Dendritic cell treated with granulocyte-macrophage colony-stimulating factor and Interleukin-4, amounts not matched to agents 40 ng/mL and 50 ng/mL, for 4 days (primary cell): ENCODE data around the gene CYP19A1.

Experiments used
- H3K27ac Mint-ChIP-seq: one replicate; pipeline ENCODE4 v1.8.0; 2022; ENCODE audit warnings: mild to moderate bottlenecking, mixed read lengths
- H3K27me3 Mint-ChIP-seq: one replicate; pipeline ENCODE4 v1.8.0; 2022; ENCODE audit warnings: mild to moderate bottlenecking, mixed read lengths
- H3K36me3 Mint-ChIP-seq: one replicate; pipeline ENCODE4 v1.8.0; 2022; ENCODE audit warnings: low read depth, mixed read lengths
- H3K4me1 Mint-ChIP-seq: one replicate; pipeline ENCODE4 v1.8.0; 2022; ENCODE audit warnings: low read depth, mixed read lengths
- H3K4me3 Mint-ChIP-seq: one replicate; pipeline ENCODE4 v1.8.0; 2022; ENCODE audit warnings: mild to moderate bottlenecking, moderate library complexity, mixed read lengths
- H3K9me3 Mint-ChIP-seq: one replicate; pipeline ENCODE4 v1.8.0; 2022; ENCODE audit warnings: mixed read lengths
- intact Hi-C: fragments of 100-400 bp; cut with micrococcal nuclease; formaldehyde crosslinking; loops from one replicate; pipeline ENCODE4 v1.15.0; 2022

Gene CYP19A1

GRCh38 chr15:51234176-51234927 lies 104.0 kb downstream of the CYP19A1 start:
- Mint-ChIP-seq H3K4me1 (peaks cover 7% of the 10 kb centered on the region), H3K27me3 (peaks cover 17% of the 10 kb centered on the region), H3K27ac (no peak overlapping the region), H3K36me3 (no peaks in the 10 kb centered on the region), H3K4me3 (no peak overlapping the region), H3K9me3 (no peaks in the 10 kb centered on the region)
- intact Hi-C loops: no loop called here

- Mint-ChIP-seq H3K27me3 (peaks cover 15% of the 10 kb centered on the region), H3K4me1 (peaks cover 16% of the 10 kb centered on the region), H3K36me3 (no peaks in the 10 kb centered on the region), H3K9me3 (no peaks in the 10 kb centered on the region), H3K27ac (no peak overlapping the region), H3K4me3 (no peak overlapping the region)
- intact Hi-C loops: no loop called here
These were observed 105.8 kb downstream of the CYP19A1 start for GRCh38 chr15:51232581-51232980.

GRCh38 chr15:51229907-51230330 lies 108.5 kb downstream of the CYP19A1 start:
- no peak overlapping the region for H3K27ac Mint-ChIP-seq
- intact Hi-C loops: loop anchor here (5.0 kb wide), 2 partner anchors 42 to 152 kb away; no protein-coding TSS in a partner anchor
- peaks cover 29% of the 10 kb centered on the region for H3K4me1 Mint-ChIP-seq
- peaks cover 10% of the 10 kb centered on the region for H3K27me3 Mint-ChIP-seq
- no peaks in the 10 kb centered on the region for H3K36me3 Mint-ChIP-seq
- H3K9me3 Mint-ChIP-seq: no peaks in the 10 kb centered on the region
- H3K4me3 Mint-ChIP-seq: no peak overlapping the region

GRCh38 chr15:51227940-51228732 lies 110.3 kb downstream of the CYP19A1 start:
- Mint-ChIP-seq H3K27me3 (no peaks in the 10 kb centered on the region), H3K4me3 (no peak overlapping the region), H3K9me3 (no peaks in the 10 kb centered on the region), H3K36me3 (no peaks in the 10 kb centered on the region), H3K4me1 (peaks cover 39% of the 10 kb centered on the region), H3K27ac (no peak overlapping the region)
- intact Hi-C loops: loop anchor here (5.0 kb wide), 2 partner anchors 44 to 154 kb away; no protein-coding TSS in a partner anchor

- no peaks in the 10 kb centered on the region for H3K36me3 Mint-ChIP-seq
- no peaks in the 10 kb centered on the region for H3K9me3 Mint-ChIP-seq
- peaks cover 42% of the 10 kb centered on the region for H3K4me1 Mint-ChIP-seq
- intact Hi-C loops: loop anchor here (5.0 kb wide), 2 partner anchors 46 to 156 kb away; no protein-coding TSS in a partner anchor
- no peaks in the 10 kb centered on the region for H3K27me3 Mint-ChIP-seq
- no peak overlapping the region for H3K4me3 Mint-ChIP-seq
- H3K27ac Mint-ChIP-seq: no peak overlapping the region
These were observed 111.7 kb downstream of the CYP19A1 start for GRCh38 chr15:51226576-51227210.

GRCh38 chr15:51224428-51224827 lies 114.0 kb downstream of the CYP19A1 start:
- H3K27ac Mint-ChIP-seq: no peak overlapping the region
- no peaks in the 10 kb centered on the region for H3K27me3 Mint-ChIP-seq
- peaks cover 47% of the 10 kb centered on the region for H3K4me1 Mint-ChIP-seq
- no peak overlapping the region for H3K4me3 Mint-ChIP-seq
- no peaks in the 10 kb centered on the region for H3K36me3 Mint-ChIP-seq
- H3K9me3 Mint-ChIP-seq: no peaks in the 10 kb centered on the region
- intact Hi-C loops: no loop called here

- no peak overlapping the region for H3K4me3 Mint-ChIP-seq
- H3K36me3 Mint-ChIP-seq: no peaks in the 10 kb centered on the region
- intact Hi-C loops: no loop called here
These were observed 114.6 kb downstream of the CYP19A1 start for GRCh38 chr15:51223771-51224229.

GRCh38 chr15:51218299-51218938 lies 120.0 kb downstream of the CYP19A1 start:
- Mint-ChIP-seq H3K27me3 (peaks cover 10% of the 10 kb centered on the region), H3K4me3 (no peak overlapping the region), H3K36me3 (no peaks in the 10 kb centered on the region), H3K9me3 (no peaks in the 10 kb centered on the region), H3K27ac (no peak overlapping the region), H3K4me1 (peaks cover 11% of the 10 kb centered on the region)
- intact Hi-C loops: no loop called here

More at GRCh38 chr15:51223771-51224229, 114.6 kb downstream of the CYP19A1 start:
- no peaks in the 10 kb centered on the region for H3K27me3 Mint-ChIP-seq
- no peak overlapping the region for H3K27ac Mint-ChIP-seq
- peaks cover 47% of the 10 kb centered on the region for H3K4me1 Mint-ChIP-seq
- no peaks in the 10 kb centered on the region for H3K9me3 Mint-ChIP-seq

GRCh38 chr15:51212909-51213308 lies 125.5 kb downstream of the CYP19A1 start:
- Mint-ChIP-seq H3K36me3 (no peaks in the 10 kb centered on the region), H3K27me3 (peaks cover 13% of the 10 kb centered on the region), H3K4me3 (no peak overlapping the region), H3K27ac (no peak overlapping the region), H3K9me3 (no peaks in the 10 kb centered on the region), H3K4me1 (no peaks in the 10 kb centered on the region)
- intact Hi-C loops: no loop called here

- Mint-ChIP-seq H3K27ac (no peak overlapping the region), H3K4me1 (no peaks in the 10 kb centered on the region), H3K36me3 (no peaks in the 10 kb centered on the region), H3K9me3 (no peaks in the 10 kb centered on the region), H3K4me3 (no peak overlapping the region), H3K27me3 (peaks cover 13% of the 10 kb centered on the region)
- intact Hi-C loops: no loop called here
These were observed 126.2 kb downstream of the CYP19A1 start for GRCh38 chr15:51212239-51212638.

- H3K27me3 Mint-ChIP-seq: peaks cover 9% of the 10 kb centered on the region
- H3K4me1 Mint-ChIP-seq: no peaks in the 10 kb centered on the region
- H3K36me3 Mint-ChIP-seq: no peaks in the 10 kb centered on the region
- H3K27ac Mint-ChIP-seq: no peak overlapping the region
- intact Hi-C loops: no loop called here
- no peak overlapping the region for H3K4me3 Mint-ChIP-seq
- no peaks in the 10 kb centered on the region for H3K9me3 Mint-ChIP-seq
These were observed 133.1 kb downstream of the CYP19A1 start for GRCh38 chr15:51205050-51205975.

- intact Hi-C loops: no loop called here
- Mint-ChIP-seq H3K27me3 (peaks cover 15% of the 10 kb centered on the region), H3K4me1 (no peaks in the 10 kb centered on the region), H3K36me3 (no peaks in the 10 kb centered on the region), H3K27ac (no peak overlapping the region), H3K4me3 (no peak overlapping the region), H3K9me3 (no peaks in the 10 kb centered on the region)
These were observed 134.6 kb downstream of the CYP19A1 start for GRCh38 chr15:51203797-51204196.

- Mint-ChIP-seq H3K36me3 (no peaks in the 10 kb centered on the region), H3K9me3 (no peaks in the 10 kb centered on the region), H3K27ac (no peak overlapping the region), H3K27me3 (peaks cover 17% of the 10 kb centered on the region), H3K4me3 (no peak overlapping the region), H3K4me1 (no peaks in the 10 kb centered on the region)
- intact Hi-C loops: no loop called here
These were observed 135.6 kb downstream of the CYP19A1 start for GRCh38 chr15:51202783-51203182.
